Endodermal cell (in vitro differentiated cells): ENCODE results near the gene NDRG2. TPM values are rescaled to one million over a fixed set of nuclear protein-coding genes. Genes with fewer than 3 reads are reported as not detected.

ENCODE experiments used
- DNase-seq: peaks from one replicate; pipeline ENCODE4 v3.0.0-alpha.2; 2017
- H3K27ac ChIP-seq: 2 replicates; pipeline ENCODE4 v1.5.1; 2013; ENCODE audit warnings: mild to moderate bottlenecking, low read depth, low read length, moderate library complexity
- H3K27me3 ChIP-seq: 2 replicates; pipeline ENCODE4 v1.6.1; 2013; ENCODE audit warnings: mild to moderate bottlenecking, low read length, moderate library complexity; ENCODE audit not compliant: insufficient read depth, control insufficient read depth, poor library complexity, severe bottlenecking
- H3K36me3 ChIP-seq: 2 replicates; pipeline ENCODE4 v1.7.0; 2013; ENCODE audit warnings: mild to moderate bottlenecking, low read length, moderate library complexity; ENCODE audit not compliant: control insufficient read depth, insufficient read depth
- H3K4me1 ChIP-seq: one replicate; pipeline ENCODE4 v1.7.0; 2013; ENCODE audit warnings: low read length; ENCODE audit not compliant: control insufficient read depth, insufficient read depth
- H3K4me3 ChIP-seq: 2 replicates; pipeline ENCODE4 v1.5.1; 2013; ENCODE audit warnings: mild to moderate bottlenecking, low read length, moderate library complexity
- H3K9ac ChIP-seq: 2 replicates; pipeline ENCODE4 v1.6.1; 2013; ENCODE audit warnings: mild to moderate bottlenecking, low read length, moderate library complexity; ENCODE audit not compliant: poor library complexity, severe bottlenecking; ENCODE audit errors: extremely low read depth
- H3K9me3 ChIP-seq: 2 replicates; pipeline ENCODE4 v1.6.1; 2013; ENCODE audit warnings: mild to moderate bottlenecking, low read length, moderate library complexity; ENCODE audit not compliant: control insufficient read depth
- H3K27ac Mint-ChIP-seq: 2 replicates; pipeline ENCODE4 v1.8.0; 2020; ENCODE audit warnings: mixed read lengths
- H3K27me3 Mint-ChIP-seq: 2 replicates; pipeline ENCODE4 v1.8.0; 2021; ENCODE audit warnings: mild to moderate bottlenecking, mixed read lengths; ENCODE audit not compliant: insufficient read depth
- H3K36me3 Mint-ChIP-seq: 2 replicates; pipeline ENCODE4 v1.8.0; 2020; ENCODE audit warnings: low read depth, mixed read lengths
- H3K4me1 Mint-ChIP-seq: 2 replicates; pipeline ENCODE4 v1.8.0; 2020; ENCODE audit warnings: mixed read lengths
- H3K4me3 Mint-ChIP-seq: 2 replicates; pipeline ENCODE4 v1.8.0; 2020; ENCODE audit warnings: mild to moderate bottlenecking, moderate library complexity, mixed read lengths
- H3K9me3 Mint-ChIP-seq: 2 replicates; pipeline ENCODE4 v1.8.0; 2020; ENCODE audit warnings: mild to moderate bottlenecking, mixed read lengths
- CTCF ChIP-seq: fragments of 200-600 bp; sonication (generic); conservative IDR thresholded peaks from 2 replicates; pipeline ENCODE4 v1.5.0; 2021; ENCODE audit warnings: antibody characterized with exemption, mild to moderate bottlenecking
- WGBS, 2 experiments: methylation state at CpG; one replicate each; pipeline versions ENCODE4 v1.1.5 to v1.1.7; 2013; ENCODE audit warnings: missing lambda C conversion rate in 2 of 2, mixed read lengths in 1 of 2; ENCODE audit not compliant: insufficient coverage in 1 of 2, insufficient read length in 1 of 2; 5-methylcytosine and 5-hydroxymethylcytosine counted together
- total RNA-seq, 2 donors: library from RNA; stranded (reverse); fragmentation: NEBNext Ultra II Directional in 1 of 2; extraction: Animal tissue kit (Norgen Biotek cat#: 25700) in 1 of 2; gene quantifications; 2 replicates in 1 of 2; 3 replicates in 1 of 2; pipeline ENCODE4 v1.2.1, GENCODE V29; 2021

NDRG2 gene
- total RNA-seq, 2 donors from 2014 or later: 46.3 to 52.8 TPM

GRCh38 chr14:20999591-20999990 is 25.3 kb downstream of the NDRG2 start:
- peaks cover 21% of the 10 kb centered on the region for H3K36me3 Mint-ChIP-seq
- 89 to 92% methylated on average over 4 of the region's 4 CpGs for WGBS, 2 experiments
- H3K27me3 ChIP-seq: no peaks in the 10 kb centered on the region
- no peak overlapping the region for H3K27ac Mint-ChIP-seq
- no peak overlapping the region for H3K27ac ChIP-seq
- H3K27me3 Mint-ChIP-seq: no peaks in the 10 kb centered on the region
- no peaks in the 10 kb centered on the region for H3K9me3 Mint-ChIP-seq
- peaks cover 31% of the 10 kb centered on the region for H3K36me3 ChIP-seq
- DNase-seq: peak; percentile 20
- no peak for TF ChIP-seq CTCF
- H3K4me1 Mint-ChIP-seq: peaks cover 36% of the 10 kb centered on the region
- H3K9ac ChIP-seq: no peak overlapping the region
- peaks cover 4% of the 10 kb centered on the region for H3K4me1 ChIP-seq
- no peaks in the 10 kb centered on the region for H3K9me3 ChIP-seq
- H3K4me3 Mint-ChIP-seq: no peak overlapping the region
- no peak overlapping the region for H3K4me3 ChIP-seq

- no peaks in the 10 kb centered on the region for H3K27me3 Mint-ChIP-seq
- no peak for TF ChIP-seq CTCF
- H3K4me3 Mint-ChIP-seq: no peak within 1 kb of the TSS
- Histone ChIP-seq H3K27me3 (no peaks in the 10 kb centered on the region), H3K36me3 (peaks cover 38% of the 10 kb centered on the region), H3K27ac (no peak within 1 kb of the TSS), H3K4me3 (no peak within 1 kb of the TSS), H3K9ac (no peak within 1 kb of the TSS), H3K4me1 (peaks cover 4% of the 10 kb centered on the region), H3K9me3 (no peaks in the 10 kb centered on the region)
- peak; percentile 92 for DNase-seq
- H3K27ac Mint-ChIP-seq: peak within 1 kb of the TSS; percentile 27
- H3K4me1 Mint-ChIP-seq: peaks cover 31% of the 10 kb centered on the region
- no peaks in the 10 kb centered on the region for H3K9me3 Mint-ChIP-seq
- WGBS, 2 experiments: 27 to 41% methylated on average over 4 to 6 of the region's 6 CpGs
- peaks cover 29% of the 10 kb centered on the region for H3K36me3 Mint-ChIP-seq
These were observed 26.0 kb downstream of the NDRG2 start, which contains the start of gene SLC39A2 for GRCh38 chr14:20998674-20999366. SLC39A2 (plus strand) TSS chr14:20999293; CDS start chr14:20999447, 154 bp downstream.

- Histone ChIP-seq H3K4me1 (peaks cover 4% of the 10 kb centered on the region), H3K9ac (no peak overlapping the region), H3K9me3 (no peaks in the 10 kb centered on the region), H3K36me3 (peaks cover 43% of the 10 kb centered on the region), H3K27me3 (no peaks in the 10 kb centered on the region), H3K4me3 (no peak overlapping the region), H3K27ac (no peak overlapping the region)
- Mint-ChIP-seq H3K4me1 (peaks cover 26% of the 10 kb centered on the region), H3K27ac (peak overlapping the region; percentile 27), H3K36me3 (peaks cover 31% of the 10 kb centered on the region), H3K9me3 (no peaks in the 10 kb centered on the region), H3K27me3 (no peaks in the 10 kb centered on the region), H3K4me3 (no peak overlapping the region)
- 85 to 86% methylated on average over 3 of the region's 3 CpGs for WGBS, 2 experiments
- peak; percentile 46 for DNase-seq
- TF ChIP-seq CTCF: no peak
These were observed 26.7 kb downstream of the NDRG2 start for GRCh38 chr14:20998139-20998538.
